NCI-H2227 (cell line): ENCODE data around the gene ZDHHC9.

Experiments
- DNase-seq: peaks from one replicate; lab custom pipeline; 2025; ENCODE audit not compliant: unreplicated experiment; lab: John Stamatoyannopoulos, UW

Gene ZDHHC9

GRCh38 chrX:129768586-129769466, 74.9 kb downstream of the ZDHHC9 start:
- no peak for DNase-seq

- no peak for DNase-seq
Observed at GRCh38 chrX:129768186-129768585, 75.5 kb downstream of the ZDHHC9 start.

- DNase-seq, result no peak
Observed at GRCh38 chrX:129763666-129764065, 80.0 kb downstream of the ZDHHC9 start.

GRCh38 chrX:129762448-129762847, 81.2 kb downstream of the ZDHHC9 start:
- DNase-seq, result no peak

GRCh38 chrX:129761596-129761995, 82.1 kb downstream of the ZDHHC9 start:
- no peak for DNase-seq

- no peak for DNase-seq
Observed at GRCh38 chrX:129760981-129761380, 82.7 kb downstream of the ZDHHC9 start.

GRCh38 chrX:129760155-129760554, 83.5 kb downstream of the ZDHHC9 start:
- DNase-seq, result no peak

GRCh38 chrX:129759576-129760061, 84.1 kb downstream of the ZDHHC9 start:
- no peak for DNase-seq

- DNase-seq, result no peak
Observed at GRCh38 chrX:129755779-129756650, 87.7 kb downstream of the ZDHHC9 start.

GRCh38 chrX:129754056-129755024, 89.3 kb downstream of the ZDHHC9 start:
- no peak for DNase-seq
